ENCODE measurements around the gene NCAM2.

GRCh38 chr21:21029164-21029563, 31.0 kb downstream of the NCAM2 start:
- TF ChIP-seq EZH2 (IDR thresholded peaks at IDR 0.05; ENCODE audit: borderline replicate concordance, insufficient read depth, low read length, poor library complexity, severe bottlenecking) (no peak), CTCF (IDR thresholded peaks at IDR 0.05; ENCODE audit: poor library complexity, severe bottlenecking) (no peak), TAF1 (IDR thresholded peaks at IDR 0.05; ENCODE audit: low read depth) (no peak), EP300 (conservative IDR thresholded peaks at IDR 0.05; ENCODE audit: poor library complexity, severe bottlenecking) (no peak), RAD21 (conservative IDR thresholded peaks at IDR 0.05) (no peak), POLR2AphosphoS5 (IDR thresholded peaks at IDR 0.05) (no peak), MXI1 (conservative IDR thresholded peaks at IDR 0.05; ENCODE audit: poor library complexity, severe bottlenecking) (no peak), REST (IDR thresholded peaks at IDR 0.05; ENCODE audit: borderline replicate concordance) (no peak)
